GM23248 (cell line): ENCODE data around the gene RCAN2. TPM values are rescaled to one million over a fixed set of nuclear protein-coding genes. Genes with fewer than 3 reads are reported as not detected.

ENCODE experiments used
- DNase-seq: peaks from one replicate; pipeline ENCODE4 v3.0.0-alpha.2; 2015
- H2AFZ ChIP-seq: fragments of 200-600 bp; sonication (generic); 2 replicates; pipeline ENCODE4 v1.6.1; 2016; ENCODE audit warnings: antibody characterized with exemption
- H3F3A ChIP-seq: fragments of 200-600 bp; sonication (generic); 2 replicates; pipeline ENCODE4 v1.6.1; 2016; ENCODE audit warnings: mild to moderate bottlenecking, antibody characterized with exemption, mixed run types; ENCODE audit not compliant: insufficient read depth
- H3K27ac ChIP-seq: fragments of 200-600 bp; sonication (generic); 2 replicates; pipeline ENCODE4 v1.5.1; 2016; ENCODE audit warnings: mild to moderate bottlenecking
- H3K27me3 ChIP-seq: fragments of 200-600 bp; sonication (generic); replicated peaks from 2 replicates; pipeline ENCODE4 v1.6.1; 2016; ENCODE audit warnings: mild to moderate bottlenecking; ENCODE audit not compliant: insufficient read depth
- H3K36me3 ChIP-seq: fragments of 200-600 bp; sonication (generic); 2 replicates; pipeline ENCODE4 v1.6.1; 2016; ENCODE audit warnings: low read depth, mild to moderate bottlenecking
- H3K4me1 ChIP-seq: fragments of 200-600 bp; sonication (generic); 2 replicates; pipeline ENCODE4 v1.6.1; 2016; ENCODE audit warnings: mild to moderate bottlenecking; ENCODE audit not compliant: insufficient read depth
- H3K4me2 ChIP-seq: fragments of 200-600 bp; sonication (generic); one replicate; pipeline ENCODE4 v1.6.1; 2016; ENCODE audit warnings: mild to moderate bottlenecking; ENCODE audit not compliant: unreplicated experiment
- H3K4me3 ChIP-seq: fragments of 200-600 bp; sonication (generic); 2 replicates; pipeline ENCODE4 v1.5.1; 2016; ENCODE audit warnings: mild to moderate bottlenecking
- H3K79me2 ChIP-seq: fragments of 200-600 bp; sonication (generic); 2 replicates; pipeline ENCODE4 v1.6.1; 2016; ENCODE audit warnings: mild to moderate bottlenecking; ENCODE audit not compliant: insufficient read depth
- H3K9ac ChIP-seq: fragments of 200-600 bp; sonication (generic); 2 replicates; pipeline ENCODE4 v1.6.1; 2016; ENCODE audit warnings: mild to moderate bottlenecking
- H3K9me2 ChIP-seq: fragments of 200-600 bp; sonication (generic); 2 replicates; pipeline ENCODE4 v1.6.1; 2016; ENCODE audit warnings: mixed run types, mild to moderate bottlenecking, moderate library complexity; ENCODE audit not compliant: insufficient read depth
- H3K9me3 ChIP-seq: fragments of 200-600 bp; sonication (generic); one replicate; pipeline ENCODE4 v1.6.1; 2017; ENCODE audit warnings: low read depth
- H4K20me1 ChIP-seq: fragments of 200-600 bp; sonication (generic); 2 replicates; pipeline ENCODE4 v1.6.0; 2016; ENCODE audit not compliant: insufficient read depth
- EZH2 ChIP-seq: fragments of 200-600 bp; sonication (generic); IDR thresholded peaks from 2 replicates; pipeline ENCODE4 v1.6.1; 2018; ENCODE audit warnings: antibody characterized with exemption, mild to moderate bottlenecking; ENCODE audit not compliant: insufficient read depth, poor library complexity, severe bottlenecking
- EZH2phosphoT487 ChIP-seq: fragments of 200-600 bp; sonication (generic); IDR thresholded peaks from 2 replicates; pipeline ENCODE4 v1.6.1; 2018; ENCODE audit warnings: antibody characterized with exemption, moderate library complexity, mild to moderate bottlenecking, low read depth; ENCODE audit not compliant: insufficient read depth
- WGBS, 2 experiments: methylation state at CpG; one replicate each; pipeline ENCODE4 v1.1.6; 2015 to 2017; ENCODE audit warnings: low lambda C conversion rate in 2 of 2, low coverage in 1 of 2; ENCODE audit errors: missing lambda C conversion rate in 2 of 2; 5-methylcytosine and 5-hydroxymethylcytosine counted together
- in situ Hi-C: fragments of 300-500 bp; cut with MboI; formaldehyde crosslinking; loops from 2 replicates; pipeline ENCODE4 v1.15.0; 2020
- polyA plus RNA-seq: library from polyadenylated mRNA; unstranded; fragments of >200 nt; fragmentation: Nextera tagmentation; extraction: Ambion mirVana; gene quantifications from 2 replicates; pipeline ENCODE4 v1.2.1, GENCODE V29; 2016
- total RNA-seq: library from RNA; depleted of rRNA; stranded (reverse); fragments of >200 nt; shearing (Covaris generic); gene quantifications from 2 replicates; pipeline ENCODE4 v1.2.3, GENCODE V29; 2014

Gene RCAN2
- total and polyA plus RNA-seq, 2 experiments from 2014 or later: 6.5 to 8.8 TPM

GRCh38 chr6:46258249-46258648, 233.0 kb downstream of the RCAN2 start:
- no peaks in the 10 kb centered on the region for H3K79me2 ChIP-seq
- H3K4me2 ChIP-seq: no peak overlapping the region
- H3K9me3 ChIP-seq: no peaks in the 10 kb centered on the region
- 94 to 96% methylated on average over 2 of the region's 2 CpGs for WGBS, 2 experiments
- peaks cover 7% of the 10 kb centered on the region; the same call in 1 of the 2 replicates for H3F3A ChIP-seq
- H4K20me1 ChIP-seq: no peaks in the 10 kb centered on the region
- no peak for TF ChIP-seq EZH2phosphoT487
- no peak for TF ChIP-seq EZH2
- peaks cover 13% of the 10 kb centered on the region for H3K4me1 ChIP-seq
- no peak overlapping the region for H2AFZ ChIP-seq
- H3K4me3 ChIP-seq: no peak overlapping the region
- H3K36me3 ChIP-seq: no peaks in the 10 kb centered on the region
- no peak for DNase-seq
- H3K27me3 ChIP-seq: no peaks in the 10 kb centered on the region
- in situ Hi-C loops: no loop called here
- H3K9me2 ChIP-seq: no peaks in the 10 kb centered on the region
- H3K9ac ChIP-seq: no peak overlapping the region
- no peak overlapping the region for H3K27ac ChIP-seq

GRCh38 chr6:46255528-46255927, 235.7 kb downstream of the RCAN2 start:
- Histone ChIP-seq H3K36me3 (no peaks in the 10 kb centered on the region), H2AFZ (no peak overlapping the region), H3K9me2 (no peaks in the 10 kb centered on the region), H3K9ac (no peak overlapping the region), H3K79me2 (no peaks in the 10 kb centered on the region), H3K27ac (no peak overlapping the region), H3K9me3 (no peaks in the 10 kb centered on the region), H3K4me1 (peaks cover 6% of the 10 kb centered on the region; the same call in 1 of the 2 replicates), H3K27me3 (no peaks in the 10 kb centered on the region), H3F3A (no peaks in the 10 kb centered on the region), H4K20me1 (no peaks in the 10 kb centered on the region), H3K4me3 (no peak overlapping the region), H3K4me2 (no peak overlapping the region)
- DNase-seq: no peak
- WGBS, 2 experiments: 95 to 97% methylated on average over 5 of the region's 5 CpGs
- in situ Hi-C loops: no loop called here
- TF ChIP-seq EZH2: no peak
- TF ChIP-seq EZH2phosphoT487: no peak

- WGBS, 2 experiments: 75 to 81% methylated on average over 2 of the region's 2 CpGs
- in situ Hi-C loops: no loop called here
- no peak overlapping the region for H3K4me2 ChIP-seq
These were observed 236.3 kb downstream of the RCAN2 start for GRCh38 chr6:46254946-46255345.

GRCh38 chr6:46254331-46254730, 236.9 kb downstream of the RCAN2 start:
- no peak overlapping the region for H3K27ac ChIP-seq
- H3K9me3 ChIP-seq: no peaks in the 10 kb centered on the region
- no peaks in the 10 kb centered on the region for H3K27me3 ChIP-seq
- H3K4me2 ChIP-seq: no peak overlapping the region
- DNase-seq: peak; percentile 17
- H3F3A ChIP-seq: no peaks in the 10 kb centered on the region
- H3K36me3 ChIP-seq: no peaks in the 10 kb centered on the region
- 17 to 22% methylated on average over 1 of the region's 1 CpG for WGBS, 2 experiments
- H3K4me1 ChIP-seq: peaks cover 6% of the 10 kb centered on the region; the same call in 1 of the 2 replicates
- no peak overlapping the region for H3K9ac ChIP-seq
- no peaks in the 10 kb centered on the region for H3K9me2 ChIP-seq
- no peak for TF ChIP-seq EZH2
- TF ChIP-seq EZH2phosphoT487: no peak
- H3K79me2 ChIP-seq: no peaks in the 10 kb centered on the region
- H4K20me1 ChIP-seq: no peaks in the 10 kb centered on the region
- in situ Hi-C loops: no loop called here
- no peak overlapping the region for H2AFZ ChIP-seq
- no peak overlapping the region for H3K4me3 ChIP-seq

More at GRCh38 chr6:46254946-46255345, 236.3 kb downstream of the RCAN2 start:
- no peak overlapping the region for H3K9ac ChIP-seq
- DNase-seq: no peak
- H3K9me2 ChIP-seq: no peaks in the 10 kb centered on the region
- H3K36me3 ChIP-seq: no peaks in the 10 kb centered on the region
- H3K9me3 ChIP-seq: no peaks in the 10 kb centered on the region
- no peak for TF ChIP-seq EZH2phosphoT487
- TF ChIP-seq EZH2: no peak
- peaks cover 6% of the 10 kb centered on the region; the same call in 1 of the 2 replicates for H3K4me1 ChIP-seq
- H4K20me1 ChIP-seq: no peaks in the 10 kb centered on the region
- H3K27me3 ChIP-seq: no peaks in the 10 kb centered on the region
- no peaks in the 10 kb centered on the region for H3K79me2 ChIP-seq
- H3F3A ChIP-seq: no peaks in the 10 kb centered on the region
- no peak overlapping the region for H3K4me3 ChIP-seq
- no peak overlapping the region for H3K27ac ChIP-seq
- no peak overlapping the region for H2AFZ ChIP-seq
